Activated CD4-positive, alpha-beta T cell treated with anti-CD3 and anti-CD28 coated beads, Interleukin-2, amount 10 ng/mL, durations not matched to agents 7 days and 5 days (primary cell): ENCODE measurements around the gene DMD. TPM values are rescaled to one million over a fixed set of nuclear protein-coding genes. Genes with fewer than 3 reads are reported as not detected.

Source experiments
- CTCF ChIA-PET: fragments of 350-600 bp; sonication (Branson Sonifier 250); formaldehyde crosslinking; loops from one replicate; lab custom pipeline; 2021; ENCODE audit warnings: antibody characterized with exemption; lab: Charles Lee
- POLR2A ChIA-PET: fragments of 350-600 bp; sonication (Branson Sonifier 250); formaldehyde crosslinking; loops from one replicate; lab custom pipeline; 2021; ENCODE audit warnings: antibody characterized with exemption; lab: Charles Lee
- DNase-seq: peaks from one replicate; pipeline ENCODE4 v3.0.0-alpha.2; 2020
- H3K27ac Mint-ChIP-seq: one replicate; pipeline ENCODE4 v1.8.0; 2021; ENCODE audit warnings: mild to moderate bottlenecking, moderate library complexity, mixed read lengths
- H3K27me3 Mint-ChIP-seq: one replicate; pipeline ENCODE4 v1.8.0; 2021; ENCODE audit warnings: mixed read lengths
- H3K36me3 Mint-ChIP-seq: one replicate; pipeline ENCODE4 v1.8.0; 2021; ENCODE audit warnings: low read depth, mixed read lengths
- H3K4me1 Mint-ChIP-seq: one replicate; pipeline ENCODE4 v1.8.0; 2021; ENCODE audit warnings: mixed read lengths
- H3K4me3 Mint-ChIP-seq: one replicate; pipeline ENCODE4 v1.8.0; 2021; ENCODE audit warnings: mild to moderate bottlenecking, moderate library complexity, mixed read lengths
- H3K9me3 Mint-ChIP-seq: one replicate; pipeline ENCODE4 v1.8.0; 2021; ENCODE audit warnings: mixed read lengths
- total RNA-seq, 2 experiments: library from RNA; stranded (reverse); gene quantifications; one replicate each; pipeline ENCODE4 v1.2.3, GENCODE V29; 2021

The DMD gene
- total RNA-seq, 2 experiments from 2014 or later = 0.57 to 0.83 TPM

- no peaks in the 10 kb centered on the region for H3K36me3 Mint-ChIP-seq
- no peaks in the 10 kb centered on the region for H3K27me3 Mint-ChIP-seq
- ChIA-PET CTCF (no interaction called here), POLR2A (no interaction called here)
- H3K9me3 Mint-ChIP-seq = peaks cover 2% of the 10 kb centered on the region
- no peak overlapping the region for H3K4me3 Mint-ChIP-seq
- no peak overlapping the region for H3K27ac Mint-ChIP-seq
- DNase-seq = no peak
- H3K4me1 Mint-ChIP-seq = no peaks in the 10 kb centered on the region
Measured at GRCh38 chrX:31929366-31929765, 1282.0 kb downstream of the DMD start.

DNA sequence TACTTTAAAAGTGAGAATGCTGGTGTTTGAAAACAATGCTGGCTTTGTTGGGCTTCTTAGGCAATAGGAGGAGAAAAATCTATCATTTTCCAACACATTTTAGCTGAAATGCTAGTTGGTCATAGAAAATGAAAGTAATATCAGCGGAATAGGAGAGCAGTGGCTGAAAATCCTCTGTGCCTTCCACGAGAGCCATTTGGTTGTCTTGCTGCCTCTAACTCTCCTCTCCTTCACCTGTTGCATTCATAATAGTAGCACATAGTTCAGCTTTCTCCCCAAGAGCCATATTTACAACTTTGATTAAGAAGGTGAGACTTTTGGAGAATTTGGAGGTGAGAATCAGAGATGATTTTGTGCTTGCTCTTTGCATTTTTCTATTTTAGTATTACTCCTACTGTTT, 1290.1 kb downstream of the DMD start:
- Mint-ChIP-seq H3K36me3 (no peaks in the 10 kb centered on the region), H3K4me1 (no peaks in the 10 kb centered on the region), H3K27me3 (no peaks in the 10 kb centered on the region), H3K4me3 (no peak overlapping the region), H3K9me3 (peaks cover 6% of the 10 kb centered on the region), H3K27ac (no peak overlapping the region)
- DNase-seq = no peak
- ChIA-PET POLR2A (no interaction called here), CTCF (no interaction called here)

DNA sequence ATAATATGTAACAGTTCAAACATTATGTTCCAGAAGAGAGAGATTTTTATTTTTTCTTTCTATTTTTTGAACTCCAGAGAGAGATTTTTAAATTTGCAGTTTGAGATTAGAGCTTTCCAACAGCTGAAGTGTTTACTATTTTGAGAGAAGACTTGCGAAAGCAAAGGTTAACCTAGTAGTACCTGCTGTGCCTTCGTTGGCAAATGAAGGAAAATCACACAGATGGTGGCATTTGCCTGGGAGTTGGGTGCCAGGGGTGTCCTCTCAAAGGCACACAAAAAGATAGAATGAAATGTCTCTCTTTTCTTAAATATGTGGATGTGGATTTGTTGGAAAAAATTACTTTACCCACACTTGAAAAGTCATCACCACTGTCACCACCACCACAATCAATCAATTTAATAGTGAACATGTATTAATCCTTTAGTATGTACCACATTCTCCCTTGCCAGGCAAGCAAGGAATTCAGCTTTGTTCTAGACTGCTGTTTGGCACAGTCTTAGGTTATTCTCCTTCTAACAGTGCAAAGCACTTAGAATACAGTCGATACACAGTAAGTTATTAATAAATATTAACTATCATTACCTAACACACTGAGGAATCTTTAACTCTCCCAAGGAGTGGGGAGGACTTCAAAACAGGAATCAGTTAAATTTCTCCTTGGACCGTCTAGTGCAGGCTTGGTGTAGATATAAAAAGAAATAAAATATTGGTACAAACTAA, 1301.3 kb downstream of the DMD start:
- Mint-ChIP-seq H3K4me1 (no peaks in the 10 kb centered on the region), H3K9me3 (peaks cover 3% of the 10 kb centered on the region), H3K27me3 (no peaks in the 10 kb centered on the region), H3K4me3 (no peak overlapping the region), H3K36me3 (no peaks in the 10 kb centered on the region), H3K27ac (no peak overlapping the region)
- DNase-seq = no peak
- ChIA-PET POLR2A (no interaction called here), CTCF (no interaction called here)

DNA sequence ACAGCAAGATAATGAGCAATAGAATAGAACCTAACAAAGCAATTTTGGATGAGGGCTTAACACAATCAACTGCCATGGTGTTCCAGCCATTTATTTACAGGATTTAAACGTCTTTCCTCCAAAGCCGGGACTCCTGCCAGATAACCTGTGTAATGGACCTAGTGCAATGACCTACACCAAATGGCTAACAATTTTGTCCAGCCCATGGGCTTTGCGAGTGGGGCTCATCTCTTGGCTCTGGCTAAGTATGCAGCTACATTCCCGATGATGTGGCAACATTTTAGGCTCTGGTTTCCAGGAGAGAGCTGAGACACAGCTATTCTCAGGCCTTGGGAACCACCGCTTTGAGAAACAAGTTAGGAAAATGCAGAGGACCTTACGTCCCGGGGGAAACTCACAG, 1317.2 kb downstream of the DMD start:
- CTCF ChIA-PET = no interaction called here
- Mint-ChIP-seq H3K4me1 (no peaks in the 10 kb centered on the region), H3K36me3 (no peaks in the 10 kb centered on the region), H3K9me3 (no peaks in the 10 kb centered on the region), H3K27me3 (no peaks in the 10 kb centered on the region), H3K4me3 (no peak overlapping the region), H3K27ac (no peak overlapping the region)
- DNase-seq = no peak
- POLR2A ChIA-PET = no interaction called here

DNA sequence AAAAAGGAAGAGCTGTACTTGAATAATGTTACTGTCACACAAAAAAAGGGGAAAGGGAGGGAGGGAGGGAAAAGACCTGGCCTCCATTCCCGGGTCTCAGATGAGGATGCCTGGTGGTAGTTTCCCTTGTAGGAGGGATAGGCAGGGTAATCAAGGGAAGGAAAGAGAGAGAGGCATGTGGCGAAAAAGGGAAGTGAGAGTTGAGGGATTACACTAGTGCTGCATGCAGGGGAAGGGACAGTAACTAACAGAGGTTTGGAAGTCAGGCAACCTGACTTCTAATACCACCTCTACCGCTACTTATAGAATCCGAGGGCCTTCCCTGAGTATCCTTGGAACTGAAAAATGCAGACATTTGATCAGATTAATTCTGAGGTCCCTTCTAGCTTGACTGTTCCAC, 1317.8 kb downstream of the DMD start:
- H3K4me3 Mint-ChIP-seq = no peak overlapping the region

GRCh38 chrX:31889088-31889487, 1322.3 kb downstream of the DMD start:
- DNase-seq = no peak
- no peak overlapping the region for H3K4me3 Mint-ChIP-seq
- H3K36me3 Mint-ChIP-seq = no peaks in the 10 kb centered on the region
- CTCF ChIA-PET = no interaction called here
- no peak overlapping the region for H3K27ac Mint-ChIP-seq
- H3K9me3 Mint-ChIP-seq = no peaks in the 10 kb centered on the region
- H3K27me3 Mint-ChIP-seq = no peaks in the 10 kb centered on the region
- POLR2A ChIA-PET = no interaction called here
- H3K4me1 Mint-ChIP-seq = no peaks in the 10 kb centered on the region

More for the DNA sequence above, 1317.8 kb downstream of the DMD start:
- ChIA-PET CTCF (no interaction called here), POLR2A (no interaction called here)
- no peaks in the 10 kb centered on the region for H3K27me3 Mint-ChIP-seq
- H3K36me3 Mint-ChIP-seq = no peaks in the 10 kb centered on the region
- DNase-seq = no peak
- H3K4me1 Mint-ChIP-seq = no peaks in the 10 kb centered on the region
- H3K27ac Mint-ChIP-seq = no peak overlapping the region
- H3K9me3 Mint-ChIP-seq = no peaks in the 10 kb centered on the region

DNA sequence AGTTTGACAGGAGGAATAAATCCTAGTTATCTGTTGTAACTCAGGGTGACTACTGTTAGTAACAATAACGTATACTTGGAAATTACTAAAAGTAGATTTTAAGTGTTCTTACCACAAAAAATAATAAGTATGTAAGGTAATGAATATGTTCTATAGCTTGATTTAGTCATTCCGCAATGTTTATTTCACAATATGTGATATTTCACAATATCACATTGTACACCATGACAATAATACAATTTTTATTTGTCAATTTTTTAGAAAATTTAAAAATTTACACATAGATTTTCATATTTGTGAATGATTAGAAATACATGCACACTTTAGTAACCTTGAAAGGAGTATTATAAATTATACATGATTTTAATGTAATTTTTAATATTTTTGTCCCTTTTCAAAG, 1326.8 kb downstream of the DMD start:
- CTCF ChIA-PET = no interaction called here
- H3K36me3 Mint-ChIP-seq = no peaks in the 10 kb centered on the region
- POLR2A ChIA-PET = no interaction called here
- no peak for DNase-seq
- H3K4me1 Mint-ChIP-seq = no peaks in the 10 kb centered on the region
- no peak overlapping the region for H3K27ac Mint-ChIP-seq
- H3K4me3 Mint-ChIP-seq = no peak overlapping the region
- no peaks in the 10 kb centered on the region for H3K9me3 Mint-ChIP-seq
- H3K27me3 Mint-ChIP-seq = no peaks in the 10 kb centered on the region

GRCh38 chrX:31872007-31872406, 1339.3 kb downstream of the DMD start:
- ChIA-PET POLR2A (no interaction called here), CTCF (no interaction called here)
- no peak for DNase-seq
- Mint-ChIP-seq H3K27ac (no peak overlapping the region), H3K4me3 (no peak overlapping the region), H3K9me3 (no peaks in the 10 kb centered on the region), H3K4me1 (no peaks in the 10 kb centered on the region), H3K27me3 (no peaks in the 10 kb centered on the region), H3K36me3 (no peaks in the 10 kb centered on the region)

GRCh38 chrX:31870267-31870666, 1341.1 kb downstream of the DMD start:
- Mint-ChIP-seq H3K36me3 (no peaks in the 10 kb centered on the region), H3K27ac (no peak overlapping the region), H3K9me3 (no peaks in the 10 kb centered on the region), H3K4me3 (no peak overlapping the region), H3K27me3 (no peaks in the 10 kb centered on the region), H3K4me1 (no peaks in the 10 kb centered on the region)
- CTCF ChIA-PET = no interaction called here
- POLR2A ChIA-PET = no interaction called here
- no peak for DNase-seq

DNA sequence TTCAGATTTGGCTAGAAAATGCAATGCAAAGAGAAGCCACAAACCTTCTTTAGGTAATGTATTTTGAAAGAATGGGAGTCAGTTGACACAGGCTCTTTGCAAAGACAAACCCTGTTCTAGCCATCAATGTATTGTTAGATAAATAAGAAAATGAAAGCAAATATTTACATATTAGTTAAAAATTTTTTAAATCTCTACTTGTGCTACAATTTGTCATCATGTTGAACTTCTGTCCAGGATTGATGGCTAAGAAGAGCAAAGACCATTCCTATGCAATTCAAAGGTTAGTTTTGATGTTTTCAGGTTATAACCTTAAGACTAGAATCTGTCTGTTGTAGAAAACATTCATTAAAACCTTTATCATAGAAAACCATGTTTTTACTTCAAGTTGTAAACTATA, 1350.7 kb downstream of the DMD start:
- no peak overlapping the region for H3K4me3 Mint-ChIP-seq
- no peak overlapping the region for H3K27ac Mint-ChIP-seq
- ChIA-PET CTCF (no interaction called here), POLR2A (no interaction called here)
- no peaks in the 10 kb centered on the region for H3K9me3 Mint-ChIP-seq
- DNase-seq = no peak
- no peaks in the 10 kb centered on the region for H3K27me3 Mint-ChIP-seq
- H3K36me3 Mint-ChIP-seq = no peaks in the 10 kb centered on the region
- H3K4me1 Mint-ChIP-seq = no peaks in the 10 kb centered on the region

- no peak for DNase-seq
- Mint-ChIP-seq H3K4me1 (no peaks in the 10 kb centered on the region), H3K4me3 (no peak overlapping the region), H3K9me3 (no peaks in the 10 kb centered on the region), H3K36me3 (no peaks in the 10 kb centered on the region), H3K27ac (no peak overlapping the region), H3K27me3 (no peaks in the 10 kb centered on the region)
- POLR2A ChIA-PET = no interaction called here
- CTCF ChIA-PET = no interaction called here
Measured at GRCh38 chrX:31858915-31859314, 1352.4 kb downstream of the DMD start.

GRCh38 chrX:31854716-31855115, 1356.6 kb downstream of the DMD start:
- no peaks in the 10 kb centered on the region for H3K9me3 Mint-ChIP-seq
- no peak overlapping the region for H3K27ac Mint-ChIP-seq
- H3K36me3 Mint-ChIP-seq = no peaks in the 10 kb centered on the region
- no peaks in the 10 kb centered on the region for H3K27me3 Mint-ChIP-seq
- ChIA-PET CTCF (no interaction called here), POLR2A (no interaction called here)
- H3K4me3 Mint-ChIP-seq = no peak overlapping the region
- no peak for DNase-seq
- no peaks in the 10 kb centered on the region for H3K4me1 Mint-ChIP-seq

DNA sequence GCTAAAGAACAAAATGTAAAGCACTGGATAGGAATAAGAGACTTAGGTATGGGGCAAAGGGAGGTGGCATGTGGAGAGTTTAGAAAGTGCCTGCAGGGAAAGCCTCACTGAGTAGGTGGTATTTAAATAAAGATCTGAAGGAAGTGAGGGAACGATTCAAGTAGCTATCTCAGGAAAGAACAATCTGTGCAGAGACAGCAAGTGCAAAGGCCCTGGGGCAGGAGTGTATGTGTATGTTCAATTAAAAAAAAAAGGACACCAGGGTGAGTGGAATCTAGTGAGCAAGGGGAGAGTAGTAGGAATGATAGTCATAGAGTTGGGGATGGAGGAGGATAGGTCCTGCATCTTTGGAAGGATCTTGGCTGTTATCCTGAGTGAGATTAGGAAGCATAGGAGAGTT, 1359.6 kb downstream of the DMD start:
- DNase-seq = no peak

DNA sequence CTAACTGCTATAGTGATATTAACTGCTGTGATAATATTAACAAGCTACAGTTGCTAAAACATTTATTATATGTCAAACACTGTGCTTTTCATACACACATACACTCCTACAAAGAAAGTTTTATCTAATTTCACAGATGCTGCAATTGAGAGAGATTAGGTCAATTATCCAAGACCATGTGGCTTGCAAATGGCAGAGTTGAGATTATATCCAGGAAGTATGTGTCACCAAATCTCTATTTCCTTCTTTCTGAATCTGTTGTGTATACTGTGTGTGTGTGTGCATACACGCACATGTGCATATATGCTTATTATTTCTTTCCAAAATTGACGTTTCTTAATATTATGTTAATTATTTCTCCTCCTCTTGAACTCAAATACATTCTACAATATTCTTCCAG, 1363.6 kb downstream of the DMD start:
- POLR2A ChIA-PET = no interaction called here
- H3K4me3 Mint-ChIP-seq = no peak overlapping the region
- no peak overlapping the region for H3K27ac Mint-ChIP-seq
- H3K36me3 Mint-ChIP-seq = no peaks in the 10 kb centered on the region
- H3K4me1 Mint-ChIP-seq = no peaks in the 10 kb centered on the region
- H3K27me3 Mint-ChIP-seq = no peaks in the 10 kb centered on the region
- CTCF ChIA-PET = no interaction called here
- DNase-seq = no peak
- no peaks in the 10 kb centered on the region for H3K9me3 Mint-ChIP-seq

More for the DNA sequence above, 1359.6 kb downstream of the DMD start:
- no peaks in the 10 kb centered on the region for H3K4me1 Mint-ChIP-seq
- H3K27ac Mint-ChIP-seq = no peak overlapping the region
- ChIA-PET CTCF (no interaction called here), POLR2A (no interaction called here)
- no peaks in the 10 kb centered on the region for H3K9me3 Mint-ChIP-seq
- H3K4me3 Mint-ChIP-seq = no peak overlapping the region
- H3K36me3 Mint-ChIP-seq = no peaks in the 10 kb centered on the region
- H3K27me3 Mint-ChIP-seq = no peaks in the 10 kb centered on the region
